Tibial artery (tissue), 4 donors: ENCODE measurements around the gene TRAPPC3L.

Experiments
- DNase-seq, 2 donors: peaks; one replicate each; pipeline ENCODE4 v3.0.0-alpha.2; 2019
- H3K27ac ChIP-seq, 2 donors: fragments of 200-600 bp; sonication (generic) in 1 of 2; 1 replicate in 1 of 2; 2 replicates in 1 of 2; pipeline ENCODE4 v1.5.1; 2018 to 2019; ENCODE audit warnings: mild to moderate bottlenecking in 1 of 2
- H3K27me3 ChIP-seq, 2 donors: fragments of 200-600 bp; sonication (generic) in 1 of 2; one replicate each; pipeline versions ENCODE4 v1.5.1 to v1.6.0; 2016 to 2019
- H3K36me3 ChIP-seq, 3 donors: fragments of 200-600 bp; sonication (generic) in 2 of 3; one replicate each; pipeline ENCODE4 v1.5.1; 2016 to 2019; ENCODE audit warnings: mild to moderate bottlenecking in 2 of 3
- H3K4me1 ChIP-seq, 4 donors: fragments of 200-600 bp; sonication (generic) in 2 of 4; 1 replicate in 3 of 4; 2 replicates in 1 of 4; pipeline ENCODE4 v1.5.1; 2016 to 2019
- H3K4me3 ChIP-seq, 2 donors: fragments of 200-600 bp; sonication (generic) in 1 of 2; 1 replicate in 1 of 2; 2 replicates in 1 of 2; pipeline ENCODE4 v1.5.1; 2018 to 2019; ENCODE audit warnings: mild to moderate bottlenecking in 2 of 2
- H3K9me3 ChIP-seq, 3 donors: fragments of 200-600 bp; sonication (generic) in 1 of 3; one replicate each; pipeline ENCODE4 v1.5.1; 2016 to 2019
- intact Hi-C: fragments of 100-400 bp; cut with DNase I; formaldehyde crosslinking; loops from one replicate; pipeline ENCODE4 v1.15.0; 2023; ENCODE audit warnings: low total_unique reads
- TF ChIP-seq, protein P1 (sequence below), 2 experiments: fragments of 200-600 bp in 1 of 2; fragments of 450-650 bp in 1 of 2; IDR thresholded peaks; one replicate each; pipeline ENCODE4 v1.5.1; 2017 to 2019; ENCODE audit warnings: antibody characterized with exemption in 2 of 2, mild to moderate bottlenecking in 1 of 2, moderate library complexity in 1 of 2

Gene TRAPPC3L

GRCh38 chr6:116543149-116543548 is 2.3 kb downstream of the TRAPPC3L start:
- H3K4me3 ChIP-seq = no peak overlapping the region

GRCh38 chr6:116542426-116542825 is 3.1 kb downstream of the TRAPPC3L start:
- Histone ChIP-seq H3K9me3 (no peaks in the 10 kb centered on the region), H3K4me3 (no peak overlapping the region), H3K27me3 (no peaks in the 10 kb centered on the region), H3K4me1 (no peaks in the 10 kb centered on the region), H3K36me3 (no peaks in the 10 kb centered on the region), H3K27ac (no peak overlapping the region)
- TF ChIP-seq, protein P1, sequence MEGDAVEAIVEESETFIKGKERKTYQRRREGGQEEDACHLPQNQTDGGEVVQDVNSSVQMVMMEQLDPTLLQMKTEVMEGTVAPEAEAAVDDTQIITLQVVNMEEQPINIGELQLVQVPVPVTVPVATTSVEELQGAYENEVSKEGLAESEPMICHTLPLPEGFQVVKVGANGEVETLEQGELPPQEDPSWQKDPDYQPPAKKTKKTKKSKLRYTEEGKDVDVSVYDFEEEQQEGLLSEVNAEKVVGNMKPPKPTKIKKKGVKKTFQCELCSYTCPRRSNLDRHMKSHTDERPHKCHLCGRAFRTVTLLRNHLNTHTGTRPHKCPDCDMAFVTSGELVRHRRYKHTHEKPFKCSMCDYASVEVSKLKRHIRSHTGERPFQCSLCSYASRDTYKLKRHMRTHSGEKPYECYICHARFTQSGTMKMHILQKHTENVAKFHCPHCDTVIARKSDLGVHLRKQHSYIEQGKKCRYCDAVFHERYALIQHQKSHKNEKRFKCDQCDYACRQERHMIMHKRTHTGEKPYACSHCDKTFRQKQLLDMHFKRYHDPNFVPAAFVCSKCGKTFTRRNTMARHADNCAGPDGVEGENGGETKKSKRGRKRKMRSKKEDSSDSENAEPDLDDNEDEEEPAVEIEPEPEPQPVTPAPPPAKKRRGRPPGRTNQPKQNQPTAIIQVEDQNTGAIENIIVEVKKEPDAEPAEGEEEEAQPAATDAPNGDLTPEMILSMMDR (IDR thresholded peaks at IDR 0.05) = no peak
- DNase-seq = no peak
- intact Hi-C loops = no loop called here

More at GRCh38 chr6:116543149-116543548, 2.3 kb downstream of the TRAPPC3L start:
- H3K27ac ChIP-seq = no peak overlapping the region
- H3K36me3 ChIP-seq = no peaks in the 10 kb centered on the region
- TF ChIP-seq, protein P1 (IDR thresholded peaks at IDR 0.05) = no peak
- intact Hi-C loops = no loop called here
- no peak for DNase-seq
- H3K4me1 ChIP-seq = no peaks in the 10 kb centered on the region
- no peaks in the 10 kb centered on the region for H3K27me3 ChIP-seq
- no peaks in the 10 kb centered on the region for H3K9me3 ChIP-seq

GRCh38 chr6:116536216-116536621 is 9.3 kb downstream of the TRAPPC3L start:
- no peaks in the 10 kb centered on the region for H3K9me3 ChIP-seq
- H3K27ac ChIP-seq = no peak overlapping the region
- intact Hi-C loops = loop anchor here (10.0 kb wide), 1 partner anchor 251 kb away; no protein-coding TSS in a partner anchor
- TF ChIP-seq, protein P1 (IDR thresholded peaks at IDR 0.05) = peak; percentile 55 to 69
- H3K36me3 ChIP-seq = no peaks in the 10 kb centered on the region
- no peak for DNase-seq
- no peaks in the 10 kb centered on the region for H3K27me3 ChIP-seq
- no peak overlapping the region for H3K4me3 ChIP-seq
- no peaks in the 10 kb centered on the region for H3K4me1 ChIP-seq

DNA sequence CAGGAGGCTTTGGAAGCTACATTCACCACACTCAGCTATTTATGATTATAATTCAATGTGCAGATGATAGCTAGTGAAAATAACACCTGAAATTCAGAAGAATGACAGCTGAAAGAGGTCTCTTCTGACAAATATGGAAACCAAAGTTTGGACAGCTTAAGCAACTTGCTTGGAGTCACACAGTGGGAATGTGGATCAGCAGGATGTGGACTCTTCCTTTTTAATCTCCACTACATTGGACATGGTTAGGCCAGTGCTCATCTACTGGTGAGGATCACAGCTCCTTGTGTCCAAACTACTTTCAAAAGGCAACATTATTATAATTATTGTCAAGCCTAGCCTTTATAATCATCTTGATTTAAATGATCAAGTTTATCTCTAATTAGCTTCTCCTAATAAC is 10.4 kb downstream of the TRAPPC3L start:
- DNase-seq = no peak
- Histone ChIP-seq H3K27me3 (no peaks in the 10 kb centered on the region), H3K9me3 (no peaks in the 10 kb centered on the region), H3K4me3 (no peak overlapping the region), H3K36me3 (no peaks in the 10 kb centered on the region), H3K4me1 (no peaks in the 10 kb centered on the region), H3K27ac (no peak overlapping the region)
- TF ChIP-seq, protein P1 (IDR thresholded peaks at IDR 0.05) = no peak
- intact Hi-C loops = loop anchor here (10.0 kb wide), 1 partner anchor 250 kb away; no protein-coding TSS in a partner anchor

DNA sequence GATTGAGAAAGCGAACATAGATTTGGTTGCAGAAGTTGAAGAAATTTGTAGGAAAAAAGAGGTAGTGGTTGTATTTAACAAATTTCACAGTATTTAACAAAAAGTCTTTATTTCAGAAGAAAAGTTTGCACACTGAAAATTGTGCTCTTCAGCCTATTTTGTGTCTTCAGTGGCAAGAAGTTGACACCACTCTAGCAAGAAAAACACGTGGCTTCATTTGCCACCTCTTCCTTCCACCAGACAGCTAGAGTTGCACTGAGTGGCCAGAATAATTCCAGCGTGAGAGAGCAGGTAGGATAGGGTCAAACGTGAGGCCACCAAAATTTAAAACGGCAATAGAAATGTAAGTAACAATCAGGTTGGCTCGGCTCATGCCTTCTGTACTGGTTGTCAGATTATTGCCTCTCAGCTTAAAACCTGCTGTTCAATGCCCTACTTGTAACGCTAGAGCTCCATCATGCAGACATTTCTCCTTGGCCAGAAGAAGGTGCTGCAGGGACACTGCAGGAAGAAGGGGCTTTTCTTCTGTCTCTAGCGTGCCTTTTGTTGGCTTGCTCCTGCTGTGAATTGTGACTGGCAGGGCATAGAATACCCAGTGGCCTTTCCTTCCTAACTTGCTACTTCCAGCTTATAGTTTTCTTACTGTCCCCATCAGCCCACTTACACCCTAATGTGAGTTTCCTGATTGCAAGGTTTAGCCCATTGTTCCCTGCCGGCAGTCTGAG is 12.1 kb downstream of the TRAPPC3L start:
- intact Hi-C loops = loop anchor here (10.0 kb wide), 1 partner anchor 249 kb away; no protein-coding TSS in a partner anchor

More for the DNA sequence above, 12.1 kb downstream of the TRAPPC3L start:
- Histone ChIP-seq H3K4me1 (peaks cover 0 to 6% (median 0%) of the 10 kb centered on the region in 4 donors), H3K27me3 (no peaks in the 10 kb centered on the region), H3K4me3 (no peak overlapping the region), H3K9me3 (no peaks in the 10 kb centered on the region), H3K36me3 (no peaks in the 10 kb centered on the region), H3K27ac (no peak overlapping the region)
- DNase-seq = no peak
- TF ChIP-seq, protein P1 (IDR thresholded peaks at IDR 0.05) = no peak
